ENCODE measurements around the gene CCDC192.

DNA sequence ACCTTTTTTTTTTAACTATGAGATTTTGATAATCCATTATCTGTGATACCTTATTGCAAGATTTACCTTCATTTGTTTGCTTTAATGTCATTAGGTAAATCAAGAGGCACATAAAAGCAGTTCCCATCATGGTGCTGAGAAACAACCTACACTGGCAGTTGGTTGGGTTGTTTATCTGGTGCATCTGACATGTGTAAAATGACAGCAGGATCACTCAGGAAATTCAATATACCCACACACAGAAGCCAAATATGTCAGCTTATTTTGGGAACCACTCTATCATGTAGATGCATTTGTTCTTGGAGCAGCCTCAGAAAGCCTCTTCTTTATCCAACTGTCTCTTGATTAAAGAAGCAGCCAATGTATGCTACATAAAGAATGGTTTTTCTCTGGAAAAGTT, 7.8 kb upstream of the CCDC192 start:
- no peak for TF ChIP-seq FOXM1 (IDR thresholded peaks at IDR 0.05; ENCODE audit: borderline replicate concordance)
- TF ChIP-seq FOXK2 (IDR thresholded peaks at IDR 0.05): no peak
- TF ChIP-seq ELF4 (IDR thresholded peaks at IDR 0.05): no peak
- no peak for TF ChIP-seq BHLHE40 (IDR thresholded peaks at IDR 0.05; ENCODE audit: borderline replicate concordance)
- no peak for TF ChIP-seq TARDBP (IDR thresholded peaks at IDR 0.05)
- TF ChIP-seq SUZ12 (IDR thresholded peaks at IDR 0.05): no peak
- TF ChIP-seq HDGF (IDR thresholded peaks at IDR 0.05; ENCODE audit: borderline replicate concordance): no peak
- TF ChIP-seq L3MBTL2 (conservative IDR thresholded peaks at IDR 0.05): no peak
- TF ChIP-seq ARNT (IDR thresholded peaks at IDR 0.05): no peak
- TF ChIP-seq FOXA1 (IDR thresholded peaks at IDR 0.05): no peak
- TF ChIP-seq, protein P1, sequence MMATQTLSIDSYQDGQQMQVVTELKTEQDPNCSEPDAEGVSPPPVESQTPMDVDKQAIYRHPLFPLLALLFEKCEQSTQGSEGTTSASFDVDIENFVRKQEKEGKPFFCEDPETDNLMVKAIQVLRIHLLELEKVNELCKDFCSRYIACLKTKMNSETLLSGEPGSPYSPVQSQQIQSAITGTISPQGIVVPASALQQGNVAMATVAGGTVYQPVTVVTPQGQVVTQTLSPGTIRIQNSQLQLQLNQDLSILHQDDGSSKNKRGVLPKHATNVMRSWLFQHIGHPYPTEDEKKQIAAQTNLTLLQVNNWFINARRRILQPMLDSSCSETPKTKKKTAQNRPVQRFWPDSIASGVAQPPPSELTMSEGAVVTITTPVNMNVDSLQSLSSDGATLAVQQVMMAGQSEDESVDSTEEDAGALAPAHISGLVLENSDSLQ (IDR thresholded peaks at IDR 0.05): no peak
- TF ChIP-seq CTBP1 (IDR thresholded peaks at IDR 0.05; ENCODE audit: borderline replicate concordance): no peak

Measured in HEK293T (cell line).